ENCODE data around the gene HDC. TPM values are rescaled to one million over a fixed set of nuclear protein-coding genes. Genes with fewer than 3 reads are reported as not detected.

The HDC gene
- total and polyA plus RNA-seq, 10 of the 15 experiments (the other 5 are each of a cell fraction or from before 2014, with no cell fraction given): not detected

DNA sequence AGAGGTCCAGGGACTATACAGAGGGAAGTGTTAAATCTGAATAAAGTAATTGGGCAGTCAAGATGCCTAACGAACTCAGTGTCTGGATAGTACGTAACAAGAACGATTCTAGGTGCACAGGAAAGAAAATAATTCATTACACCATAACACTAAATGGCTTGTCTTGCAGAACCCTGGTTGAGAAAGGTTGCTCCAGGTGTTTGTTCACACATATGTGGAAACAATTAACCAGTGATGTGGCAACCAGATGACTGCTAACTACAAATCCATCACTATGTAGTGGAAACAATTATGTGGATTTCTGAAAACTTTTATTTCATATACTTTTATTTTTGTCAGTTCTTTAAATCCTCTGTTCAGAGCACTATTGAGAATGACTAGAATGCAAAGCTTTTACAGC is 10.4 kb upstream of the HDC start:
- no peak for TF ChIP-seq ZNF217 (IDR thresholded peaks at IDR 0.05)
- no peak for TF ChIP-seq ATF7 (IDR thresholded peaks at IDR 0.05; ENCODE audit: low read depth)
- no peak for TF ChIP-seq BACH1 (IDR thresholded peaks at IDR 0.05; ENCODE audit: borderline replicate concordance)
- no peak for TF ChIP-seq DPF2 (IDR thresholded peaks at IDR 0.05)
- TF ChIP-seq PAX5 (IDR thresholded peaks at IDR 0.05; ENCODE audit: borderline replicate concordance, low read depth, low read length): no peak
- TF ChIP-seq PAX8 (IDR thresholded peaks at IDR 0.05): no peak
- no peak for TF ChIP-seq MTA3 (IDR thresholded peaks at IDR 0.05; ENCODE audit: borderline replicate concordance, low read length)
- no peak for TF ChIP-seq TARDBP (IDR thresholded peaks at IDR 0.05; ENCODE audit: borderline replicate concordance)
- TF ChIP-seq RB1 (IDR thresholded peaks at IDR 0.05; ENCODE audit: borderline replicate concordance): no peak
- no peak for TF ChIP-seq SPI1 (IDR thresholded peaks at IDR 0.05; ENCODE audit: borderline replicate concordance, insufficient read depth, low read depth, low read length)
- TF ChIP-seq, protein P1, sequence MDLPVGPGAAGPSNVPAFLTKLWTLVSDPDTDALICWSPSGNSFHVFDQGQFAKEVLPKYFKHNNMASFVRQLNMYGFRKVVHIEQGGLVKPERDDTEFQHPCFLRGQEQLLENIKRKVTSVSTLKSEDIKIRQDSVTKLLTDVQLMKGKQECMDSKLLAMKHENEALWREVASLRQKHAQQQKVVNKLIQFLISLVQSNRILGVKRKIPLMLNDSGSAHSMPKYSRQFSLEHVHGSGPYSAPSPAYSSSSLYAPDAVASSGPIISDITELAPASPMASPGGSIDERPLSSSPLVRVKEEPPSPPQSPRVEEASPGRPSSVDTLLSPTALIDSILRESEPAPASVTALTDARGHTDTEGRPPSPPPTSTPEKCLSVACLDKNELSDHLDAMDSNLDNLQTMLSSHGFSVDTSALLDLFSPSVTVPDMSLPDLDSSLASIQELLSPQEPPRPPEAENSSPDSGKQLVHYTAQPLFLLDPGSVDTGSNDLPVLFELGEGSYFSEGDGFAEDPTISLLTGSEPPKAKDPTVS (IDR thresholded peaks at IDR 0.05; ENCODE audit: low read depth, low read length): no peak
- Histone ChIP-seq H3K4me2 (ENCODE audit: control insufficient read depth, insufficient read depth) (no peak overlapping the region), H3K79me2 (ENCODE audit: control insufficient read depth, insufficient read depth, low read length) (no peaks in the 10 kb centered on the region), H3K4me1 (ENCODE audit: control insufficient read depth, insufficient read depth, low read length) (no peaks in the 10 kb centered on the region), H3K36me3 (ENCODE audit: control insufficient read depth in 2 of 2, insufficient read depth in 2 of 2, low read length in 1 of 2) (no peaks in the 10 kb centered on the region), H3K27ac (ENCODE audit: control insufficient read depth, insufficient read depth) (no peak overlapping the region), H4K20me1 (ENCODE audit: control insufficient read depth, insufficient read depth) (no peaks in the 10 kb centered on the region), H3K9ac (ENCODE audit: control insufficient read depth, insufficient read depth, low read length) (no peak overlapping the region), H3K27me3 (replicated peaks in 1 of 2; ENCODE audit: control insufficient read depth in 2 of 2, insufficient read depth in 2 of 2, low read length in 1 of 2) (no peaks in the 10 kb centered on the region), H3K9me3 (replicated peaks; ENCODE audit: control insufficient read depth, insufficient read depth, low read length) (no peaks in the 10 kb centered on the region), H2AFZ (ENCODE audit: control insufficient read depth, low read depth, low read length) (no peak overlapping the region), H3K4me3 (no peak overlapping the region)
- ATAC-seq (no peak), DNase-seq (ENCODE audit: low read depth, low spot score) (no peak), FAIRE-seq (no peak)
- POLR2A ChIA-PET: no interaction called here
- RAD21 ChIA-PET (ENCODE audit: unreplicated experiment): no interaction called here
- CTCF ChIA-PET: no interaction called here
- 91% methylated on average over 3 of the region's 3 CpGs for WGBS (ENCODE audit: insufficient coverage, insufficient replicate concordance, low lambda C conversion rate, missing lambda C conversion rate)
- BruUV-seq (replicated peaks): no TSS peak
- in situ Hi-C loops (cut with MboI) (no loop called here), intact Hi-C loops (cut with micrococcal nuclease; ENCODE audit: unreplicated experiment) (no loop called here)
- SMC1A ChIA-PET (ENCODE audit: uncharacterized antibody, unreplicated experiment): no interaction called here
